ENCODE data around the gene ZNF385A.

GRCh38 chr12:54369597-54370131 is 14.9 kb downstream of the ZNF385A start:
- TF ChIP-seq NFRKB (IDR thresholded peaks at IDR 0.05) (no peak), HDGF (IDR thresholded peaks at IDR 0.05; ENCODE audit: borderline replicate concordance) (no peak), SP1 (IDR thresholded peaks at IDR 0.05) (no peak), FOXM1 (IDR thresholded peaks at IDR 0.05; ENCODE audit: borderline replicate concordance) (no peak), BHLHE40 (IDR thresholded peaks at IDR 0.05; ENCODE audit: borderline replicate concordance) (no peak), ZNF384 (IDR thresholded peaks at IDR 0.05) (no peak), PKNOX1 (IDR thresholded peaks at IDR 0.05) (no peak), TARDBP (IDR thresholded peaks at IDR 0.05) (no peak), FOXA1 (IDR thresholded peaks at IDR 0.05) (no peak), FOXK2 (IDR thresholded peaks at IDR 0.05) (no peak), SUZ12 (IDR thresholded peaks at IDR 0.05) (no peak), LEF1 (IDR thresholded peaks at IDR 0.05; ENCODE audit: borderline replicate concordance) (no peak), ELF4 (IDR thresholded peaks at IDR 0.05) (no peak)

Data from HEK293T (cell line).